Endothelial cell (in vitro differentiated cells): Measurements from ENCODE around the gene PRTG. TPM values are rescaled to one million over a fixed set of nuclear protein-coding genes. Genes with fewer than 3 reads are reported as not detected.
"Not testable (repeated sequence)": the region's sequence is repeated elsewhere in the genome, so short reads cannot be mapped to it uniquely, and the experiment has no call there.

ENCODE experiments used
- DNase-seq: peaks from one replicate; pipeline ENCODE4 v3.0.0; 2021; ENCODE audit warnings: low spot score
- H3K27ac Mint-ChIP-seq: one replicate; pipeline ENCODE4 v1.8.0; 2021; ENCODE audit warnings: mixed read lengths, inconsistent platforms; ENCODE audit not compliant: unreplicated experiment
- H3K27me3 Mint-ChIP-seq: one replicate; pipeline ENCODE4 v1.8.0; 2021; ENCODE audit warnings: mild to moderate bottlenecking, moderate library complexity, mixed read lengths, inconsistent platforms; ENCODE audit not compliant: unreplicated experiment
- H3K36me3 Mint-ChIP-seq: one replicate; pipeline ENCODE4 v1.8.0; 2021; ENCODE audit warnings: mild to moderate bottlenecking, low read depth, mixed read lengths, inconsistent platforms; ENCODE audit not compliant: unreplicated experiment
- H3K4me1 Mint-ChIP-seq: one replicate; pipeline ENCODE4 v1.8.0; 2021; ENCODE audit warnings: mild to moderate bottlenecking, mixed read lengths, inconsistent platforms; ENCODE audit not compliant: unreplicated experiment
- H3K4me3 Mint-ChIP-seq: one replicate; pipeline ENCODE4 v1.8.0; 2021; ENCODE audit warnings: mild to moderate bottlenecking, mixed read lengths, inconsistent platforms; ENCODE audit not compliant: unreplicated experiment
- H3K9me3 Mint-ChIP-seq: one replicate; pipeline ENCODE4 v1.8.0; 2021; ENCODE audit warnings: mixed read lengths, inconsistent platforms; ENCODE audit not compliant: unreplicated experiment
- CTCF ChIP-seq: fragments of 200-600 bp; sonication (generic); IDR thresholded peaks from one replicate; pipeline ENCODE4 v1.5.0; 2021; ENCODE audit warnings: antibody characterized with exemption; ENCODE audit not compliant: unreplicated experiment
- total RNA-seq: library from RNA; stranded (reverse); fragmentation: NEBNext Ultra II Directional; extraction: Animal tissue kit (Norgen Biotek cat#: 25700); gene quantifications from one replicate; pipeline ENCODE4 v1.2.1, GENCODE V29; 2021; ENCODE audit not compliant: unreplicated experiment

Gene PRTG
- total RNA-seq, 1 donor from 2014 or later, result 165 TPM

DNA sequence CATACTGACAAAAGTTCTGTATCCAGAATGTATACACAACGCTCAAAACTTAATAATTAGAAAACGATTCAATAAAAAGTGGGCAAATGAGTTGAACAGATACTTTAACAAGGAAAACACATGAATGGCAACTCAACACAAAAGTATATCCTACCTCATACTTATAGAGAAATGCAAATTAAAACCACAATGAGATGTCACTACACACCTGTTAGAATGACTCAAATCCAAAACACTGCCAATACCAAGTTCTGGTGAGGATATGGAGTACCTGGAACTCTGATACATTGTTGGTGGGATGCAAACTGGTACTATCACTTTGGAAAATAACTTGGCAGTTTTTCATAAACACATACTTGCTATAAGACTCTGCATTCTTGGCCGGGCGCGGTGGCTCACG, 42.1 kb downstream of the PRTG start:
- H3K4me3 Mint-ChIP-seq, result no peak overlapping the region
- H3K27ac Mint-ChIP-seq, result no peak overlapping the region
- DNase-seq, result no peak
- H3K27me3 Mint-ChIP-seq, result peaks cover 2% of the 10 kb centered on the region
- no peaks in the 10 kb centered on the region for H3K9me3 Mint-ChIP-seq
- H3K36me3 Mint-ChIP-seq, result peaks cover 4% of the 10 kb centered on the region
- TF ChIP-seq CTCF, result no peak
- peaks cover 15% of the 10 kb centered on the region for H3K4me1 Mint-ChIP-seq

DNA sequence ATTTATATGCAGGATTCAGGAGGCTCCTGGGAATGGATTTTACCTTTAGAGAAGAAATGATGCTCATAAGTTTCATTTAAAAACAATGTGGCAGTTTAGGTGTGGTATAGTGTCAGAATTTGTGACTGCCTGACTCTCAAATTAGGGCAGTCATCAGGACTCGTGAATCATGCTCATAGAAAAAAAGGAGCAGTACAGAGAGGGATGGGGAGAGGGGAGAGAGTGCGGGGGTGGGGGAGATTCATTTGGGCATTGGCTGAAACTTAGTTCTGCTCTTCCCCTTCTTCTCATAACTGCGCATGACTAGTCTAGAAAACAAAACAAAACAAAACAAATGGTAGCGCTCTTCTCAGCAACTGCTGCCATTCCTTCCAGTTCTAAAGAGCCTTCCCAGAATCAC, 44.3 kb downstream of the PRTG start:
- Mint-ChIP-seq H3K9me3 (no peaks in the 10 kb centered on the region), H3K27ac (no peak overlapping the region), H3K4me3 (no peak overlapping the region), H3K4me1 (peaks cover 22% of the 10 kb centered on the region), H3K36me3 (peaks cover 4% of the 10 kb centered on the region), H3K27me3 (peaks cover 2% of the 10 kb centered on the region)
- TF ChIP-seq CTCF, result no peak
- DNase-seq, result no peak

DNA sequence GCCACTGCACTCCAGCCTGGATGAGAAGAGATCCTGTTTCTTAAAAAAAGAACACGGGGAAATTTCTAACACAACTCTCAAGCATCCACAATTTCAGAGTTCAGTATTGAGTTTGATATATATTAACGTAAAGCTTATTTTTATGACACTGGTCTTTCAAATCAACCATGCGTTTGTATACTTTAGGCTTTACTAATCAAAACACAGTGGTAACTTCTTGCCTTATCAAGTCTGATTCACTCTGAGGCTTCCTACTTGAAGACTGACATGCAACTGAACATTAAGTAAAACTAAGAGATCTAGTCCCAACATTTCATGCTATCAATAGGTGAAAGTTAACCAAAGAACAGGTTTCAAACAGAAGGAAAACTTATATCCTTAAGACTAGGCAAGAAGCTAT, 46.7 kb downstream of the PRTG start:
- Mint-ChIP-seq H3K27me3 (no peaks in the 10 kb centered on the region), H3K4me1 (peaks cover 21% of the 10 kb centered on the region), H3K4me3 (no peak overlapping the region), H3K36me3 (peaks cover 8% of the 10 kb centered on the region), H3K27ac (no peak overlapping the region), H3K9me3 (no peaks in the 10 kb centered on the region)
- no peak for DNase-seq
- no peak for TF ChIP-seq CTCF

- H3K36me3 Mint-ChIP-seq, result peaks cover 8% of the 10 kb centered on the region
- DNase-seq, result no peak
- no peak for TF ChIP-seq CTCF
- H3K4me3 Mint-ChIP-seq, result no peak overlapping the region
- H3K9me3 Mint-ChIP-seq, result no peaks in the 10 kb centered on the region
- peaks cover 21% of the 10 kb centered on the region for H3K4me1 Mint-ChIP-seq
- H3K27ac Mint-ChIP-seq, result no peak overlapping the region
- no peaks in the 10 kb centered on the region for H3K27me3 Mint-ChIP-seq
Observed at GRCh38 chr15:55695432-55695831, 47.5 kb downstream of the PRTG start.

DNA sequence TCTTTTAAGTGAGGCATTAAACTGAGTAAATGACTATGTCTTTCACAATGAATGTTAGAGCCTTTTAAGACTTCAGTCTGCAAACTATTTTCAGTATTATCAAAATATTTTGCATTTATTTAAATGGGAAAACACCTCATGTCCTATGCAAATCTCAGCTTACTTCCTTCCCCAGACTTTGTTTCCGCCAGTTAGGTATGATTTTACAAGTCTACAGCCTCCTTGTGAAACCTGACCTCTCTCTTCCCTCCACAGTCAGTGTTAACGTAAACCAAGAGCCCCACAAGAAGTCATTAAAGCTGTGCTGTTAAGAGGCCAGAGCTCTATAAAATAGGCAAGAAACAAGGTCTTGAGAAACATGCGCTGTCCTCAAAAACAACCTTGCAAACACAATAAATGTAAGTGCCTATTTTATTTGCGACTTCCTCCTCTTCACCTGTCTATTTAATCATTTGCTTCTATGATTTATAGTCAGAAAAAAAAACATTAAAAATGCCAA, 48.3 kb downstream of the PRTG start:
- peaks cover 8% of the 10 kb centered on the region for H3K36me3 Mint-ChIP-seq
- no peak for DNase-seq
- no peaks in the 10 kb centered on the region for H3K9me3 Mint-ChIP-seq
- no peaks in the 10 kb centered on the region for H3K27me3 Mint-ChIP-seq
- no peak for TF ChIP-seq CTCF
- H3K4me3 Mint-ChIP-seq, result no peak overlapping the region
- H3K27ac Mint-ChIP-seq, result peak overlapping the region; percentile 65
- H3K4me1 Mint-ChIP-seq, result peaks cover 21% of the 10 kb centered on the region

DNA sequence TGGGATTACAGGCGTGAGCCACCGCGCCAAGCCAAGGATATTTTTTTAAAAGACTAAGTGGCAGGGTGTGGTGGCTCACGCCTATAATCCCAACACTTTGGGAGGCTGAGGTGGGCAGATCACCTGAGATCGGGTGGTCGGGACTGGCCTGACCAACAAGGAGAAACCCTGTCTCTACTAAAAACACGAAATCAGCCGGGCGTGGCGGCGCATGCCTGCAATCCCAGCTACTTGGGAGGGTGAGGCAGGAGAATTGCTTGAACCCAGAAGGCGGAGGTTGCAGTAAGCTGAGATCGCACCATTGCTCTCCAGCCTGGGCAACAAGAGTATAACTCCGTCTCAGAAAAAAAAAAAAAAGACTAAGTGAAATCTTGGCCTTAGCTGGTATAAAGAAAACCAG, 49.8 kb downstream of the PRTG start:
- H3K9me3 Mint-ChIP-seq, DNase-seq, H3K4me3 Mint-ChIP-seq, H3K27ac Mint-ChIP-seq, H3K27me3 Mint-ChIP-seq: not testable (repeated sequence)
- Mint-ChIP-seq H3K4me1 (peaks cover 28% of the 10 kb centered on the region), H3K36me3 (peaks cover 13% of the 10 kb centered on the region)
